ENCODE results near the gene LMBR1L.

Gene LMBR1L

DNA sequence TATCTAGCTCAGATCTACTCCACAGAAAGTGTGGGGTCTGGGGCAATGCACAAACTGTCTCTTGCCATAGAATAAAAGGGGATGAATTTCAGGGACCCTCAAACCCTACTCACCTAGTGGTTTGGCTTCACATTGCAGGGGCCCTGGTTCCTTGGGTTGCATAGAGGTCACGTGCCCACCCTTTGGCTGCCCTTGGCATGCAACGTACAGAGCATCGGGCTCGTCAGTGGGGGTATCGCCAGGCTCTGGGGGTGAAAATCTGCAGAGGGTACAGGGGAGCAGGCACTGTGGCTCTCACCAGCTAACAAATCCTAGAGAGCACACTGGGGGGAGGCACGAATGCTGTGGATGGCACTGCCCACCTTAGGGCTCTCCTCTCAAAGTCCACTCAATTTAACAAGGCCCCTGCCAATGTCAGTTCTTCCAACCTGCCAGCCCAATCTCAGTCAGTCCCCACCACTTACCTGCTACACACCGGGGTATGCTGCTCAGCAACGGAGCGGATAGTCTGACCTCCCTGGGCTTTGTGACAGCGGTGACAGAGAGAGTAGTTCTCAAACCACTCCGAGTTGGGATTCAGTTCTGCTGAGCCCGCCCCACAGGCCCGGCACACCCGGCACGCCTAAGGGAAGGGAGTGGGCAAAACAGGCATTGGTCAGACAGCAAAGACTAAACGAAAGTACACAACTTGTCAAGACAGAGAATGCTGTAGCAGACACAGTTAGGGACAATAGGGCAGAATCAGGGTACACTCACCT, 58.0 kb downstream of the LMBR1L start:
- no peak for DNase-seq (ENCODE audit: low read depth in 2 of 2)

DNA sequence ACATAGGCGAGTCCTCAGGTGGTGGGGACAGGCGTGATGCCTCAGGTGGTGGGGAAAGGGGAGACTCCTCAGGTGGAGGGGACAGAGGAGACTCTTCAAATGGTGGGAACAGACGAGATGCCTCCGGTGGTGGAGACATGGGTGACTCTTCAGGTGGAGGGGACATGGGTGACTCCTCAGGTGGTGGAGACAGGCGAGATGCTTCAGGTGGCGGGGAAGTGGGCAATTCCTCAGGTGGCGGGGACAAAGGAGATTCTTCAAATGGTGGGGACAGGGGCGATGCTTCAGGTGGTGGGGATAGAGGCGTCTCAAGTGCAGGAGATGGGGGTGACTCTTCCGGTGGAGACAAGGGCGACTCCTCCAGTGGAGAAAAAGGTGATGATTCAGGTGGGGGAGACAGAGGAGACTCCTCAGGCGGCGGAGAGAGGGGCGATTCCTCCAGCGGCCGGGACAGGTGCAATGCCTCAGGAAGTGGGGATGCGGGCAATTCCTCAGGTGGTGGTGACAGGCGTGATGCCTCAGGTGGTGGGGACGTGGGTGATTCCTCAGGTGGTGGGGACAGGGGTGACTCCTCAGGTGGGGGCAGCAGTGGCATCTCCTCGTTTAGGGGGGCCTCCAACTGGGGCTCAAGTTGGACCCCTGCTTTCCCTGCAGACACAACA, 58.7 kb downstream of the LMBR1L start:
- DNase-seq (ENCODE audit: low read depth in 2 of 2), result no peak

- DNase-seq (ENCODE audit: low read depth in 2 of 2), result no peak
Measured at GRCh38 chr12:49051373-49051764, 59.3 kb downstream of the LMBR1L start.

GRCh38 chr12:49050507-49051372, 59.9 kb downstream of the LMBR1L start:
- DNase-seq (ENCODE audit: low read depth in 2 of 2), result no peak

GRCh38 chr12:49049566-49050224, 61.0 kb downstream of the LMBR1L start:
- no peak for DNase-seq (ENCODE audit: low read depth in 2 of 2)

DNA sequence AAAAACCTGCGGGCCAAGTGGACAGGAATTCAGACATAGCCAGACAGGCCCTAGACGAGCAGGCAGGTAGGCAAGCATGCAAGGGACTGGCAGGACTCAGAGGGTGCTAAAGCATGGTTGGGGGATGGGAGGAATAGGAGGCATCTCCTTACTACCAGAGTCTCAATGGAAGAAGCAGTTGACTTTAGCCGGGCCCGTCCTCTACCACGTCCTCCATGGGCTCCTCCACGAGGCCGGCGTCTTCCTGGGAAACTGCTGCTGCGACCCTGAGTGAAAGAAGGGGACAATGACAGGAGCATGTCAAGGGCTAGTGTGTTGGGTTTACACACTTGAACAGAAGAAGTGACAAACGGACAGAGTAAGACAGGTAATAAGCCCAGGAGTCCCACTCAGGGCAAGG, 61.7 kb downstream of the LMBR1L start:
- no peak for DNase-seq (ENCODE audit: low read depth in 2 of 2)
